Gastrocnemius medialis (tissue), 4 donors: ENCODE results near the gene YJU2.

Experiments
- CTCF ChIP-seq, 5 experiments: fragments of 450-650 bp in 3 of 5; fragments of 200-600 bp in 2 of 5; sonication (generic) in 2 of 5; IDR thresholded peaks in 4 of 5; conservative IDR thresholded peaks in 1 of 5; 1 replicate in 4 of 5; 2 replicates in 1 of 5; pipeline ENCODE4 v1.5.1; 2016 to 2019; ENCODE audit warnings: antibody characterized with exemption in 5 of 5, mild to moderate bottlenecking in 3 of 5, moderate library complexity in 3 of 5
- POLR2A ChIP-seq, 2 donors: fragments of 450-650 bp; IDR thresholded peaks; one replicate each; pipeline ENCODE4 v1.6.1; 2017; ENCODE audit warnings: antibody characterized with exemption in 2 of 2, mild to moderate bottlenecking in 2 of 2, moderate library complexity in 2 of 2

- TF ChIP-seq POLR2A (IDR thresholded peaks at IDR 0.05) (no peak), CTCF (IDR thresholded peaks at IDR 0.05 in 4 of 5, conservative IDR thresholded peaks at IDR 0.05 in 1 of 5) (no peak)
Measured at GRCh38 chr19:4224470-4224869, 22.4 kb upstream of the YJU2 start.
